Choroid plexus epithelial cell (primary cell): ENCODE results near the gene NUBPL.
A peak's percentile ranks its signal among the peaks of the same experiment; 100 is the strongest.
"Not testable (repeated sequence)": the region's sequence is repeated elsewhere in the genome, so short reads cannot be mapped to it uniquely, and the experiment has no call there.

Experiments
- DNase-seq: peaks from one replicate; pipeline ENCODE4 v3.0.0-alpha.2; 2010; ENCODE audit warnings: low read depth
- H3K4me3 ChIP-seq: 2 replicates; pipeline ENCODE4 v1.5.1; 2011; ENCODE audit warnings: low read depth, mild to moderate bottlenecking, control low read depth, low read length, moderate library complexity
- CTCF ChIP-seq: conservative IDR thresholded peaks from 2 replicates; pipeline ENCODE4 v1.5.1; 2011; ENCODE audit warnings: low read depth, mild to moderate bottlenecking, control low read depth, inconsistent platforms, low read length, moderate library complexity

Gene NUBPL

GRCh38 chr14:31703056-31703455 lies 141.9 kb downstream of the NUBPL start:
- TF ChIP-seq CTCF, result no peak
- DNase-seq, result peak; percentile 10
- no peak overlapping the region for H3K4me3 ChIP-seq

DNA sequence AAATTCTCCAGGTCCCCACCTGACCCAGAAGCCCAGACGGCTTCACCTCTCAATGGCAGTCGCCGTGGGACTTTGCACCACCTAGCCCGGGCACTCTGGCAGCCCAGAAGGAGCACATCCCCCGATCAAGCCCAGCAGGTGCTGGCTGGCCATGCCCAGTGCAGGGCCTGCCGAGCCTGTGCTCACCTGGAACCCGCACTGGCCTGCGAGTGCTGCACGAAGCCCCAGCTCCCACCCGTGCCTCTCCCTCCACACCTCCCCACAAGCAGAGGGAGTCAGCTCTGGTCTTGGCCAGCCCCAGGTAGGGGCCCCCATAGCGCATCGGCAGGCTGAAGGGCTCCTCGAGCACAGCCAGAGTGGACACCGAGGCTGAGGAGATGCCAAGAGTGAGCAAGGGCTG lies 144.5 kb downstream of the NUBPL start:
- DNase-seq, result no peak
- no peak overlapping the region for H3K4me3 ChIP-seq
- no peak for TF ChIP-seq CTCF

DNA sequence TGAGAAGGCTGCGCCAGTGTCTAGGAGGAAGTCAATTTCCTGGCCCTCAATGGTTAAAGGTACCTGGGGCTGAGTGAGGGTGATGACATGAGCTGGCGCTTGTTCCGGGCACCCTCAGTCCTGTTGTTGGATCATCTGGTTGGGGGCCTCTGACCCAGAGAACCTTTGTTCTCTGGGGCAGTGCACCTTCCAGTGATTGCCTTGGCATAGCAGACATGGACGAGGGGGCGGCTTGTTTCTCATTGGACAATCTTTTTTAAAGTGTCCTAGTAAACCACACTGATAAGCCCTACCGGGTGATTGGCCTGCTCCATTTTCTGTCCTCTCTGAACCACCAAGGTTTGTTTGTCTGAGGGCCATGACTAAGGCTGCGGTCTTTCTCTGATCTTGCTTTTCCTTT lies 147.5 kb downstream of the NUBPL start:
- not testable (repeated sequence) for H3K4me3 ChIP-seq, DNase-seq

DNA sequence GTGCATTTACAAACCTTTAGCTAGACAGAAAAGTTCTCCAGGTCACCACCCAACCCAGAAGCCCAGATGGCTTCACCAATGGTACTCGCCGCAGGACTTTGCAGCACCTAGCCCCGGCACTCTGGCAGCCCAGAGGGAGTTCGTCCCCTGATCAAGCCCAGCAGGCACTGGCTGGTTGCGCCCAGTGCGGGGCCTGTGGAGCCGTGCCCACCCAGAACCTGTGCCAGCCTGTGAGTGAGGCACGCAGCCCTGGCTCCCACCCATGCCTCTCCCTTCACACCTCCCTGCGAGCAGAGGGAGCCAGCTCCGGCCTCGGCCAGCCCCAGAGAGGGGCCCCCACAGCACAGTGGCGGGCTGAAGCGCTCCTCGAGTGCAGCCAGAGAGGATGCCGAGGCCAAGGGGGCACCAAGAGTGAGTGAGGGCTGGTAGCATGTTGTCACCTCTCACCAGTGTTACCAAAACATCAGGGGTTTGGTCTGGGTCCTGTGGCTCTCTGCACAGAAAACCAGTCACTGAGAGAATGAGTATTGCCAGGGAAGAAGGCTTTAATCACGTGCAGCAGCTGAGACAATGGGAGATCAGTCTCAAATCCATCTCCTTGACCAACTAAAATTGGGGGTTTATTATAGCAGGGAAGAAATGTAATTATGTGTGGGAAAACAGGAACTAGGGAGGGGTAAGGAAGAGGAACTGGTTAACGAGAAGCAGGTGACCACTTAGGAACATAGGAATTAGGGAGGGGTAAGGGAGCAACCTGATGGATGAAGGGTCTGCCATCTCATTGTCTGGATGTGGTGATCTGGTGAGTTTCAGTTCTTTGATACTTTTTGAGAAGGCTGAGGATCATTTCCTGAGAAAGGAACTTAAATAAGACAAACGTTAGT lies 151.3 kb downstream of the NUBPL start:
- no peak for TF ChIP-seq CTCF
- no peak overlapping the region for H3K4me3 ChIP-seq
- DNase-seq, result no peak

DNA sequence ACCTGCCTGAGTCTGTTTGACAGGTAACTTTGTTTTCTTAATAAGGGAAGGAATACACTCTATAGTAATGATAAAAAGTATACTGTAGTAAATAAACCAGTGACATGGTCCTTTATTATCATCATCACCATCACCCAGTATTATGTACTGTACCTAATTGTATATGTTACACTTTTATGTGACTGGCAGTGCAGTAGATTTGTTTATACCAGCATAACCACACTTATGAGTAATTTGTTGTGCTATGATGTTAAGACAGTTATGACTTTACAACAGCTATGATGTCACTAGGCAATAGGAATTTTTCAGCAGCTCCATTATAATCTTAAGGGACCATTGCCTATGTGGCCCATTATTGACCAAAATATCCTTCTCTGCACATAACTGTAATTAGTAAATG lies 155.0 kb downstream of the NUBPL start:
- TF ChIP-seq CTCF, result no peak
- no peak for DNase-seq
- H3K4me3 ChIP-seq, result no peak overlapping the region

- DNase-seq, result peak; percentile 33
- no peak overlapping the region for H3K4me3 ChIP-seq
- no peak for TF ChIP-seq CTCF
Observed at GRCh38 chr14:31717294-31718085, 156.3 kb downstream of the NUBPL start.

DNA sequence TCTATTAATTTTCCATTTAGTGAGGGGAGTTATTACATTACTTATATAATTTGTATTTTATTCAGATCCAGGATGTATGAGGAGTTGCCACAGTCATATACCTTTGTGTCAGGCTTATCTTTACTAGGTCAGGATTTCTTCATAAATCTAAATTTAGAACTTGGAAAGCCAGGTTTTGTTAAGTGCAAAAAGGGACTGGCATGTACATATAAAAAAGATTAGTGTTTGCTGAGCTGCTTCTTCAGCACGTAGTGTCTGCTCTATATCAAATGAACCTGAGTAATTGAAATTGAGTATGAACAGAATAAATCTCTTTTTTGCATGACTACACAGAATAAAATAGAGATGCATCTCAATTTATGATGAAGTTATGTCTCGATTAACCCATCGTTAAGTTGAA lies 157.4 kb downstream of the NUBPL start:
- no peak overlapping the region for H3K4me3 ChIP-seq
- no peak for TF ChIP-seq CTCF
- no peak for DNase-seq
